Measurements from ENCODE around the gene FCRL5.

The FCRL5 gene

DNA sequence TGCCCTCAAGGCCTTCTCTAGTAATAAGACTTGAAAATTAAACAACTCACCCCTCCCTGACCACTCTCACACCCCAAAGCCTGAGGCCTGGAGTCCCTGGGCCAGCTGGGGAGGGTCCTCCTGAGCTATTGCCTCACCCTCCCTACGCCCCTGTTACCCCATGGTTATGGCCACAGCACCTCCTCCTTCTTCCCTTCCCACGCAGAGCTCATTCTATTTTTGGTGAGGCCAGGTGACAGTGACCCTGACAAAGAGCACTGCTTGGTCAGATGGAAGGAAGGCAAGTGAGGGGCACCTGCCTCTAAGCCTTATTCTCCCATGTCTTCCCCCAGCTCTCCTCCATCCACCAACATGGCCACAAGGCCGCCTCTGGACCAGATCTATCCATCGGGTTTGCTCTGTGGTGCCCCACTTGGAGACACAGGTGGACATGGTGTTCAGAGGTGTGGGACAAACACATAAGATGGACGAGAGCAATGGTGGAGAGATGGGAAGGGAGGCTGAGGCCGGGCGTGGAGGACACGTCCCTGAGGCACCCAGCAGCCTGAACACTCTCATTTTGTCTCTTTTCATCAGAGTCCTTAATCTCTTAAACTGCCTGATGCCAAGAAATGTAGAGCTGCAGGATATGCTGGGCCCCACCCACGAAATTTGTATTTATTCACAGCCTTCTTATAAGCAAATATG lies 42.6 kb downstream of the FCRL5 start:
- no peak overlapping the region for H2AFZ ChIP-seq (ENCODE audit: low read depth, low read length)
- H3K4me1 ChIP-seq (ENCODE audit: insufficient read depth, low read length), result 0 out of 2 replicates have a peak, but pooled peaks cover 4% of the 10 kb centered on the region
- no peak overlapping the region for H3K27ac ChIP-seq (ENCODE audit: low read length)
- H3K27me3 ChIP-seq (ENCODE audit: insufficient read depth, low read length, poor library complexity), result peaks cover 6% of the 10 kb centered on the region
- no peak overlapping the region for H3K4me2 ChIP-seq (ENCODE audit: insufficient read depth, low read length)
- no peaks in the 10 kb centered on the region for H3K79me2 ChIP-seq (ENCODE audit: insufficient read depth, low read length)
- no peak for TF ChIP-seq EZH2 (IDR thresholded peaks at IDR 0.05; ENCODE audit: borderline replicate concordance, low read depth, low read length, severe bottlenecking)
- TF ChIP-seq, protein P1, sequence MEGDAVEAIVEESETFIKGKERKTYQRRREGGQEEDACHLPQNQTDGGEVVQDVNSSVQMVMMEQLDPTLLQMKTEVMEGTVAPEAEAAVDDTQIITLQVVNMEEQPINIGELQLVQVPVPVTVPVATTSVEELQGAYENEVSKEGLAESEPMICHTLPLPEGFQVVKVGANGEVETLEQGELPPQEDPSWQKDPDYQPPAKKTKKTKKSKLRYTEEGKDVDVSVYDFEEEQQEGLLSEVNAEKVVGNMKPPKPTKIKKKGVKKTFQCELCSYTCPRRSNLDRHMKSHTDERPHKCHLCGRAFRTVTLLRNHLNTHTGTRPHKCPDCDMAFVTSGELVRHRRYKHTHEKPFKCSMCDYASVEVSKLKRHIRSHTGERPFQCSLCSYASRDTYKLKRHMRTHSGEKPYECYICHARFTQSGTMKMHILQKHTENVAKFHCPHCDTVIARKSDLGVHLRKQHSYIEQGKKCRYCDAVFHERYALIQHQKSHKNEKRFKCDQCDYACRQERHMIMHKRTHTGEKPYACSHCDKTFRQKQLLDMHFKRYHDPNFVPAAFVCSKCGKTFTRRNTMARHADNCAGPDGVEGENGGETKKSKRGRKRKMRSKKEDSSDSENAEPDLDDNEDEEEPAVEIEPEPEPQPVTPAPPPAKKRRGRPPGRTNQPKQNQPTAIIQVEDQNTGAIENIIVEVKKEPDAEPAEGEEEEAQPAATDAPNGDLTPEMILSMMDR (IDR thresholded peaks at IDR 0.05; ENCODE audit: borderline replicate concordance, extremely low read depth, low read length, poor library complexity, severe bottlenecking), result no peak
- no peaks in the 10 kb centered on the region for H4K20me1 ChIP-seq (ENCODE audit: insufficient read depth, low read length)
- no peaks in the 10 kb centered on the region for H3K9me3 ChIP-seq (ENCODE audit: insufficient read depth, low read length, severe bottlenecking)
- no peak for DNase-seq
- no peak for ATAC-seq (ENCODE audit: insufficient read depth, low read depth)
- H3K36me3 ChIP-seq (ENCODE audit: insufficient read depth, low read length), result no peaks in the 10 kb centered on the region
- no peak overlapping the region for H3K4me3 ChIP-seq (ENCODE audit: low read depth in 1 of 2, low read length in 2 of 2)
- H3K9ac ChIP-seq (ENCODE audit: low read depth, low read length), result no peak overlapping the region

DNA sequence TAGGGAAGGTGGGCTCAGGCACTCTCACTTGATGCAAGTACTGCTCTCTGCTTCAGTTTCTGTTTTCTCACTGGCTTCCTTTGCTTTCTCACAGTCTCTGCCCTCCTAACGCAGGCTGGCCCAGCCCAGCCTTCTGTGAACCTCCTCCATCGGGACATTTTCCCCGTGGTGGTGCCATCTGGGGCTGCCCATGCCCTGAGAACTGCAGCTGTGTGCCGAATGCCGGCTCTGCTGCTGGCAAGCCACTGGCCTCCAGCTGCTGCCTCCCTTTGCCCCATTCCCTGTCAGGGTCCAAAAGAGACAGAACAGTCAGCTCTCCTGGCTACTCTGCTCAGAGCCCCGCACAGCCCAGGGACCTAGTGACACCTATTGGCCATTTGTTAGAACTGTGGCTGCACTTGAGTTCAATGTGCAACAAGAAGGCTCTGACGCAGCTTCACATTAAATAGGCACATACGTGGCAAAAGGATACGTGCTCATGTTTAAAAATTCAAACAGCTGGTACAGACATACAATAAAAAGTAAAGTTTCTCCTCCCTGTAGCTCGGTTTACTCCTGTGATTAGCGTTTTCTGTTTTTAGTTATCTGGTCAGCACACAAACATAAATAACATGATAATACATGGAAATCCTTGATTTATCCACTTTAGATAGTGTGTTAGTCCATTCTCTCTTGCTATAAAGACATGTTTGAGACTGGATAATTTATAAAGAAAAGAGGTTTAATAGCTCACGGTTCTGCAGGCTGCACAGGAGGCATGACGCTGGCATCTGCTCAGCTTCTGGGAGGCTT lies 46.6 kb downstream of the FCRL5 start:
- Histone ChIP-seq H3K4me1 (ENCODE audit: insufficient read depth, low read length) (no peaks in the 10 kb centered on the region), H4K20me1 (ENCODE audit: insufficient read depth, low read length) (no peaks in the 10 kb centered on the region), H3K9ac (ENCODE audit: low read depth, low read length) (no peak overlapping the region), H3K9me3 (ENCODE audit: insufficient read depth, low read length, severe bottlenecking) (no peaks in the 10 kb centered on the region), H3K27ac (ENCODE audit: low read length) (no peak overlapping the region), H3K27me3 (ENCODE audit: insufficient read depth, low read length, poor library complexity) (peaks cover 12% of the 10 kb centered on the region), H3K4me3 (ENCODE audit: low read depth in 1 of 2, low read length in 2 of 2) (no peak overlapping the region), H3K36me3 (ENCODE audit: insufficient read depth, low read length) (no peaks in the 10 kb centered on the region), H2AFZ (ENCODE audit: low read depth, low read length) (no peak overlapping the region), H3K79me2 (ENCODE audit: insufficient read depth, low read length) (no peaks in the 10 kb centered on the region), H3K4me2 (ENCODE audit: insufficient read depth, low read length) (no peak overlapping the region)
- ATAC-seq (ENCODE audit: insufficient read depth, low read depth) (peak; percentile 92), DNase-seq (peak; percentile 47)
- TF ChIP-seq EZH2 (IDR thresholded peaks at IDR 0.05; ENCODE audit: borderline replicate concordance, low read depth, low read length, severe bottlenecking), result no peak
- TF ChIP-seq, protein P1 (IDR thresholded peaks at IDR 0.05; ENCODE audit: borderline replicate concordance, extremely low read depth, low read length, poor library complexity, severe bottlenecking), result peak; percentile 82

DNA sequence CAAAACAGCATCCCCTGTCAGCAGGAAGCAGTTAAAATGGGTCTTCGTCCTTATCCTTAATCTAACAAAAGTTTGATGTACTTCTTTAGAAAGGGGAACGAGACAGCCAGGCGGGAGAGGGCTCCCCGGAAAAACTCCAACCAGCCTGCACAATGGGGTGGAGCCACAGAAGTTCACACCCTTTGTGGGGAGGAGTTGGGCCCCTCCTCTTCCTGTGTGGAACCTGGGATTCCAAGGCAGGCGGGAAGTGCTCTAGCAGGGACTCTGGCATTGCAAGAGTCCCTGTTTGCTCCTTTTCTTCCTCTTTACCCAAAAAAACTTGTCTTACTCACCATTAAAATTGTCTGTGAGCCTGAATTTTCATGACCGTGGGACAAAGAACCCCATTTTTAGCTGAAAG lies 47.7 kb downstream of the FCRL5 start:
- Histone ChIP-seq H3K4me1 (ENCODE audit: insufficient read depth, low read length) (no peaks in the 10 kb centered on the region), H3K4me3 (ENCODE audit: low read depth in 1 of 2, low read length in 2 of 2) (no peak overlapping the region), H3K27me3 (ENCODE audit: insufficient read depth, low read length, poor library complexity) (peaks cover 9% of the 10 kb centered on the region), H3K36me3 (ENCODE audit: insufficient read depth, low read length) (no peaks in the 10 kb centered on the region), H3K9me3 (ENCODE audit: insufficient read depth, low read length, severe bottlenecking) (no peaks in the 10 kb centered on the region), H3K9ac (ENCODE audit: low read depth, low read length) (no peak overlapping the region), H2AFZ (ENCODE audit: low read depth, low read length) (no peak overlapping the region), H3K4me2 (ENCODE audit: insufficient read depth, low read length) (no peak overlapping the region), H4K20me1 (ENCODE audit: insufficient read depth, low read length) (no peaks in the 10 kb centered on the region), H3K27ac (ENCODE audit: low read length) (no peak overlapping the region), H3K79me2 (ENCODE audit: insufficient read depth, low read length) (no peaks in the 10 kb centered on the region)
- no peak for TF ChIP-seq EZH2 (IDR thresholded peaks at IDR 0.05; ENCODE audit: borderline replicate concordance, low read depth, low read length, severe bottlenecking)
- TF ChIP-seq, protein P1 (IDR thresholded peaks at IDR 0.05; ENCODE audit: borderline replicate concordance, extremely low read depth, low read length, poor library complexity, severe bottlenecking), result no peak
- ATAC-seq (ENCODE audit: insufficient read depth, low read depth) (no peak), DNase-seq (no peak)

All from DND-41 (cell line).